ENCODE measurements around the gene BRF1.
"Not testable (repeated sequence)": the region's sequence is repeated elsewhere in the genome, so short reads cannot be mapped to it uniquely, and the experiment has no call there.

Gene BRF1, protein sequence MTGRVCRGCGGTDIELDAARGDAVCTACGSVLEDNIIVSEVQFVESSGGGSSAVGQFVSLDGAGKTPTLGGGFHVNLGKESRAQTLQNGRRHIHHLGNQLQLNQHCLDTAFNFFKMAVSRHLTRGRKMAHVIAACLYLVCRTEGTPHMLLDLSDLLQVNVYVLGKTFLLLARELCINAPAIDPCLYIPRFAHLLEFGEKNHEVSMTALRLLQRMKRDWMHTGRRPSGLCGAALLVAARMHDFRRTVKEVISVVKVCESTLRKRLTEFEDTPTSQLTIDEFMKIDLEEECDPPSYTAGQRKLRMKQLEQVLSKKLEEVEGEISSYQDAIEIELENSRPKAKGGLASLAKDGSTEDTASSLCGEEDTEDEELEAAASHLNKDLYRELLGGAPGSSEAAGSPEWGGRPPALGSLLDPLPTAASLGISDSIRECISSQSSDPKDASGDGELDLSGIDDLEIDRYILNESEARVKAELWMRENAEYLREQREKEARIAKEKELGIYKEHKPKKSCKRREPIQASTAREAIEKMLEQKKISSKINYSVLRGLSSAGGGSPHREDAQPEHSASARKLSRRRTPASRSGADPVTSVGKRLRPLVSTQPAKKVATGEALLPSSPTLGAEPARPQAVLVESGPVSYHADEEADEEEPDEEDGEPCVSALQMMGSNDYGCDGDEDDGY

DNA sequence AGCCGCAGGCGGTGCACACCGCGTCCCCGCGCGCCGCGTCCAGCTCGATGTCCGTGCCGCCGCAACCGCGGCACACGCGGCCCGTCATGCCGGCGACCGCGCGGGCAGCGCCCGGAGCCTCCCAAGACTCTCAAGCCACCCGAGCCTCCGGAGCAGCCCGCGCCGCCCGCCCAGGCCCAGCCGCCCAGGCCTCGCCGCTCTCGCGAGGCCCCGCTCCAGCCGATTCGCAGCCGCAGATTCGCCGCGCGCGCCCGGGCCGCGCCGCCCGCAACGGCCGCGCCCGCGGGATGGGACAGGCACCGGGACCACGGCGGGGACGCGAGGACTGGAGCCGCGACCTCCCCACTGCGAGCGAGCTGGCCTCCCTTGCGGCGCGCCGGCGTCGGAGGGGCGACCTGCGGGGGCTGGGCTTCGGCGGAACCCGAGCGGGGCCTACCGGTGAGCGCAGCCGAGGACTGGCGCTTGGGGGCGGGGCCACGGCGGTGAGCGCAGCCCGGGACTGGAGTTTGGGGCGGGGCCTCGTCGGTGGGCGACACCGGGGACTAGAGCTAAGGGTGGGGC, at the start of gene BRF1:
Gene BRF1, minus strand, starts transcription at position 460 of the 561 bp plus-strand sequence. Its CDS starts 372 bp downstream, at position 88.
- in situ Hi-C loops (cut with MboI; ENCODE audit: low sequenced_read_pairs) = no loop called here

DNA sequence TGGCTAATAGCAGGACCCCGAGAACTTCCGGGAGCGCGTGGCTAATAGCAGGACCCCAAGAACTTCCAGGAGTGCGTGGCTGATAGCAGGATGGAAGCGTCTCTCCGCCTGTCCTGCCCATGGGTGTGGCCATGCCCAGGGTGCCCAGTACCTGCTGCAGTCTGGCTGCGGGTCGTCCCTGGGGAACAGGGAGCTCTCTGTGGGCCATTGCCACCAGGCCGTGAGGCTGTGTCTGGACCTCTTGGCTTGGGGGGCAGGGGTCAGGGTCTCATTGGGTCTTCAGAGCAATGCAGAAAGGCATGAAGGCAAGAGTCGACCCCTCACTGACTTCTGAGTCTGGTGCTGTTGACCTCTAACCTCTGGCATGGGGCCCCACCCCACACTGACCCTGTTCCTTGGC, 49.2 kb upstream of the BRF1 start:
- in situ Hi-C loops (cut with MboI; ENCODE audit: low sequenced_read_pairs) = no loop called here

DNA sequence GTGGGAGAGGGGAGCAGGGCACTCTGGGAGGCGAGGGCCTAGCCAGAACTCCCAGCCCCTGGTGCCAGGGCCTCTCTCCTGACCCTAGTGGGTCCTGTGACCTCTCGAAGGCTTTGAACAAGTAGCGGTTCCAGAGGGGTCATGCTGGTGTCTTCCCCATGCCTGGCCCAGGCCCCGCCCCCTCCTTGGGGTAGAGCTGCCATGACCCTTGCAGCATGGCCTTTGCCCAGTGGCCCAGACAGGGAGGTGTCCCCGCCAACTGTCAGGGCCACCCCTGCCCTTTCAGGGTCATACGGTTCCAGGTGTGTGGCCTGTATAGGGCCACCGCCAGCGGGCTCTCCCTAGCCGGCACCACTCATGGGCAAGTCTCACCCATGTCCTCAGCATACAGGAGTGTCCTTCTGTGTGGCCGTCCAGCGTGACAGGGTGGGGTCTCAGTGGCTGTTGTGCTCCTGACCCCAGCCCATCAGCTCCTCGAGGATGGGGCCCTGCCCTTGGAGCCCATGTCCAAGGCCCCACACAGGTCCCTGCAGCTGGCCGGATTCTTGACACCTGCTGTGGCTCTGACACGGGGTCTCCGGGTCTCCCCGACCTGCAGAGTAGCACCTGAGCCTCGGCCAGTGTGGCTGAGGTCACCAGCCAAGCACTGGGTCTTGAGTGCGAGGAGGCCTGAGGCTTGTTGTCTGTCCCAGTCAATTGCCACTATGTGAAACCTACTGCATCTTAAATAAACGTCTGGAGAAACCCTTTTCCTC, 48.3 kb upstream of the BRF1 start:
- in situ Hi-C loops (cut with MboI; ENCODE audit: low sequenced_read_pairs) = no loop called here

DNA sequence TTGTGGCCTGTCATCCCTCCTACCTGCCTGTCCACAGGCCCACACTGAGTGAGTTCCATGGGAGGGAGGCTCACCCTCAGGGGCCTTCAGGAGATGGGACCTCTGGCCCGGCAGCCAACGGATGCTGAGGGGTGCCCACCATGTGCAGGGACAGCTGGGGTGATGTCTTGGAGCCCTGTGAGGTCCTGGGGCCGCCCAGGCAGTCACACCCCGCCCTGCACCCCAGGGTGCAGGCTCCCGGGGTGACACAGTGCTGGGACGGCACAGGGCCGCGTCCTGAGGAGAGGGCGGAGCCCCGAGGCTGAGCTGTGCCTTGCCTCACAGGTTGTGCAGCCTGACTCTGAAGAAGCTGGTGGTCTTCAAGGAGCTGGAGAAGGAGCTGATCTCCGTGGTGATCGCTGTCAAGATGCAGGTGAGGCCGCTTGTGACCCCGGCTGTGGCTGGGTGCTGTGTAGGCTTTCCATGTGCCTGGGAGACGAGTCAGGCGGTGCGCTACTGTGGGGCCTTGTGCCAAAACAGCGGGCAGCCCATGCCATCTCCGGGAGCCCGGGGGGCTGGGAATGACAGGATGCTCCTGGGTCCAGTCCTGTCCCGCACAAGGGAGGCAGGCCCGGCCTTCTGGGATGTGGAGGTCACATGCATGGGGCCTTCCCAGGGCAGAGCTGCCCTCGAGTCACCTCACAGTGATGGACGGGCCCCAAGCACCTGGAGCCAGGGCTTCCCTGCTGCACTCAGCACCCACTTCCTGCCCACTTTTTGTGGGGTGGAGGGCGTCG, 47.6 kb upstream of the BRF1 start:
- in situ Hi-C loops (cut with MboI; ENCODE audit: low sequenced_read_pairs) = no loop called here

DNA sequence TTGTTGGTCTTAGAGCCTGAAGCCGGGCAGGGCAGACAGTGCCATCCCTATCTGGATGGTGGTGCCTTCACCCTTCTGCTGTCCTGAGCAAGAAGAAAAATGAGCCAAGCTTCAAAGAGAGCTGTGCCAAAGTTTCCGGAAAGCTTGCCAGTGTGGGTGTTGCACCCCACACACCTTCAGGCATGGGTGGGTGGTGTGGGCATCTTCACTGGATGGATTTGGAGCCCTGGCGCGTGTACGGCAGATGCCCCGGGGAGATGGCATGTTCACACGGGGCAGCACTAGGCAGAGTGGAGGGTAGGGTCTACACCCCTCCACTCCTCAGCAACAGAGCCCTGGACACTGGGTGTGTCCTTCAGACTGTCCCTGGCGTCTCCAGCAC, 46.8 kb upstream of the BRF1 start:
- in situ Hi-C loops (cut with MboI; ENCODE audit: low sequenced_read_pairs) = no loop called here

DNA sequence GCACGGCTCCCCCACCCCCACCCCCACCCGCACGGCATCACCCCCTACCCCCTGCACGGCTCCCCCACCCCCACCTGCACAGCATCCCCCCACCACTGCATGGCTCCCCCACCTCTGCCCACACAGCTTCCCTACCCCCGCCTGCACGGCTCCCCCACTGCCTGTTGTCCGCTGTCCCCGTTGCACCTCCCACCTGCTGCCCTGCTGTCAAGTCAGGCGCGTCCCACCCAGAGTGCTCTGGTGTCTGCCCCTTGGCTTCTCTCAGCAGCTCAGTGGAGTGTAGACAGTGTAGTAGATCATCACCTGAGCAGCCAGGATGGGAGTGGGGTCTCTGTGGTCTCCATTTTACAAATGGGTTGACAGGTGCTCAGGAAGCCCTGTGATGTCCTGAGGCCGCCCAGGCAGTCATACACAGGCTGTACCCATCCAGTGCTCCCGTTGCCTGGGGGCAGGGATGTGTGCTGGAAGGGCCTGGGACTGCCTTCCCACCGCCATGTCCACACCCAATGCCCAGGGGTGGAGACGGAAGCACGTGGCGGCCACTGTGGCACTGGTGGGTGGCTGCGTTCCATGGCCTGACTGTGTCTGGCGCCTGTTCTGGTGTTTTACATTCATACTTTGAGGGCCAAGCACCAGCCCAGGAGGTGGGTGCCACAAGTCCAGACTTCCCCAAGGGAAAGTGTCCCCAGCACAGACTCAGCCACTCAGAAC, 46.2 kb upstream of the BRF1 start:
- in situ Hi-C loops (cut with MboI; ENCODE audit: low sequenced_read_pairs) = no loop called here

DNA sequence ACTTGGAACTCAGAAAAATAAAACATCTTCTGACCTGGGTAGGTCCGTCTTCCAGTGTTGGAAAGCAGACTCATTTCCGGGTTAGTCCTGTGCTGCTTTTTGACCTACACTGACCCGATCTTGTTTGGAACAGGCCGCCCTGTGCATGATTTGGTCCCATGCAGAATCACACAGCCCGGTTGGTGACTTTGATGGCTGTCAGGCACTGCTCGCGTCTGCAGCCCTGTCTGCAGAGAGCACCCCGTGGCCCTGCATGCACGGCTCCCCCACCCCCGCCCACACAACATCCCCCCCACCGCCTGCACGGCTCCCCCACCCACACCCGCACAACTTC, 45.4 kb upstream of the BRF1 start:
- in situ Hi-C loops (cut with MboI; ENCODE audit: low sequenced_read_pairs) = no loop called here

DNA sequence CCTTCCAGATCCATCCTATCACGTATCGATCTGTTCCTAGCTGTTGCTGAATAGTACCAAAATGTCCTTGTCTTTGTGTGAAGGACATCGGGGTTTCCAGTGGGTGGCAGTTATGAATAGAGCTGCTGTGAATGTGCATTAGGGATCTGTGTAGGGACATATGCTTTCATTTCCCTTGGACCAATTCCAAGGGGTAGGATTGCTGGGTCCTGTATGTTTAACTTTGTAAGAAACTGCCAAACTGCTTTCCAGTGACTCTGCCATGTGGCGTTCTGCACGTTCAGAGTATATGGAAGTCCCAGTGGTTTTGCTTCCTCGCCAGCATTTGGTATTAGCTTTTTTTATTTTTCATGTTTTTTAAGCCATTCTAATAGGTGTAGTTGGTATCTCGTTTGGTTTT, 42.4 kb upstream of the BRF1 start:
- in situ Hi-C loops (cut with MboI; ENCODE audit: low sequenced_read_pairs) = no loop called here

DNA sequence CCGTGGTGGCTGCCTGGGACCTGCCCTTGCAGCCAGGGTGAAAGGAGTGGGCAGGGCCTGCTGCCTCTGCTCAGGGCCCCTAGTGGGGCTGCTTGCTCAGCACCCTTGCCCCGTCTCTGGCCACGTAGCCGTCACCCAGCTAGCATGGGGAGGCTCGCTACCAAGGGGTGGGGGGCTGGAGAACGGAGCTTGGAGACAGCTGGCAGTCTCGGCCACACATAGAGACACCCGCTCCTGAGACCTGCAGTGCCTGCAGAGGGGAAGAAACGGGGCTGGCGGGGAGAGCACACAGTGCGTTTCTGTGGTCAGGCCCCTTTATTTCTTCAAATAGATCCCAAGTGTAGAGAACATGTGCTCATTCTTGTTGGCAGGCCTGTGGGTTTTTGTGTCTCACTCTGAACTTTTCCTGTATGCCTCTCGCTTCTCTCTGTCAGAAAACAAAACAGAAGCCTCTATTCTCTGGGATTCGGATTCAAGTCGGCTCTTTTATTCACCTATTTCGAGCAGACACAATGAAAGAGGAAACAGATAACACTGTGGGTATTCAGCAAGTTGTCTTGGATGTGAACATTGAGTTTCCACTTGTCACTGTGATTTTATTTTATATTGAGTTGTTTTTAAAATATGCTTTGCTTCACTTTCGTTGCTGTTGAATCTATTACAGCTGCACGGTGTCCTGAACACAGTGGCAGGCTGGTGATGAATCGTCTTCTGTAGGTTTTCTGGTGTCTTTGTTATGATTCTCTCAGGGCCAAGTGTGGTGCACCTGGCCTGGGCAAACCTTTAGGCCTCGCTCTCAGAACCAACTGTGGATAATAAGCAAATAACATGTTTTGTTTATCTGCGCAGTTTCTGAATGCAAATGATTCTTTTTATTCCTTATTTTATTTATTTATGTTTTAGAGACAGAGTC, 40.3 kb upstream of the BRF1 start:
- in situ Hi-C loops (cut with MboI; ENCODE audit: low sequenced_read_pairs) = no loop called here

DNA sequence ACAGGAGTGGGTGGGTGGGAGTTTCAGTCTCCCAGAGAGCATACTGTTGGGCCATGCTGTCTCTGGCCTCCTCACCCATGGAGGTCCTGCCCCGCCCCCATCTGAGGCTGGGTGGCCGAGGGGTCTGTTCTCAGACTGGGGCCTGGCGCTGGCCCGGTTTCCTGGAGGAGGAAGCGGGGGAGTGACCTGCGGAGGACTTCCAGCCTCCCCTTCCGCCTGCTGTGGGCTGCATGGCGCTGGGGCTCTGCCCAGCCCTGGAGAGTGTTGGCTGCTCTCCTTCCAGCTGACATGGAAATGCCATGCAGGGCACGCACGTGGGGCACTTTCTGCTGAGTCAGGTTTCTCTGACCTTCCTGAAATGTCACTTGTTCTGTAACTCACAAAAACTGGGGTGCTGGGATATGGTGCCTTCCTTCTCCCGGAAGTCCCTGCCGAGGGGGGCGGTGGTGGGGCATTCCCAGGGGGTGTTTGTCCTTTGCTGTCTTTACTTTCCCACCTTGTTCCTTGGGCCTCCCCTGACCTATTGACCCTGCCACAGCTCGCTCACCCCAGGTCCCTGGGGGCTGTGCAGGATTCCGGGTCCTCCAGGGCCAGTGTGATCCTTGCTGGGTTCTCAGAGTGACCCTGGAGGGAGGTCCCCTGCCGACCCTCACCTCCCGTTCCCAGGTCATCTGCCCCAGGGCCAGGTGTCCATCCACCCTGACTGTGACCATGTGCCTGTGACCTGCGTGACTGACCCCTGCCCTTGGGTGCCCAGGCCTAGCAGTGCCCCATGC, 37.4 kb upstream of the BRF1 start:
- in situ Hi-C loops (cut with MboI; ENCODE audit: low sequenced_read_pairs) = no loop called here

DNA sequence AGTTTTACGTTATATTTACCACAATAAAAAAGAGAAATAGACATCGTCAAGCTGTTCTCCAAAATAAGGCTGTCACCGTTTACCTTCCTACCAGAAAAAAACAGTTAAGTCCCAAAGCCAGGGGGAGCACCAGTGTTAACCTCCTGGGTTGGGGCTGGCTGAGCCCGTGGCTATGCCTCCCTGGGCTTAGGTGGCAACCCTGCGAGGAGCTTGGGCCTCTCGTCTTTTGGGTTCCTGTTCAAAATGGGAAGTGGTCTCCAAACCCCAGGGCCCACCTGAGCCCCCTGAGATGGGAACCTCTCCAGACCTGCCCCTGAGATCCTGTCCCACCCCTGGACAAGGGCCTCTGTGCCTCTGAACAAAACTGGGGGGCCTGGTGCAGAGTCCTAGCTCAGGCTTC, 36.6 kb upstream of the BRF1 start:
- in situ Hi-C loops (cut with MboI; ENCODE audit: low sequenced_read_pairs) = no loop called here

DNA sequence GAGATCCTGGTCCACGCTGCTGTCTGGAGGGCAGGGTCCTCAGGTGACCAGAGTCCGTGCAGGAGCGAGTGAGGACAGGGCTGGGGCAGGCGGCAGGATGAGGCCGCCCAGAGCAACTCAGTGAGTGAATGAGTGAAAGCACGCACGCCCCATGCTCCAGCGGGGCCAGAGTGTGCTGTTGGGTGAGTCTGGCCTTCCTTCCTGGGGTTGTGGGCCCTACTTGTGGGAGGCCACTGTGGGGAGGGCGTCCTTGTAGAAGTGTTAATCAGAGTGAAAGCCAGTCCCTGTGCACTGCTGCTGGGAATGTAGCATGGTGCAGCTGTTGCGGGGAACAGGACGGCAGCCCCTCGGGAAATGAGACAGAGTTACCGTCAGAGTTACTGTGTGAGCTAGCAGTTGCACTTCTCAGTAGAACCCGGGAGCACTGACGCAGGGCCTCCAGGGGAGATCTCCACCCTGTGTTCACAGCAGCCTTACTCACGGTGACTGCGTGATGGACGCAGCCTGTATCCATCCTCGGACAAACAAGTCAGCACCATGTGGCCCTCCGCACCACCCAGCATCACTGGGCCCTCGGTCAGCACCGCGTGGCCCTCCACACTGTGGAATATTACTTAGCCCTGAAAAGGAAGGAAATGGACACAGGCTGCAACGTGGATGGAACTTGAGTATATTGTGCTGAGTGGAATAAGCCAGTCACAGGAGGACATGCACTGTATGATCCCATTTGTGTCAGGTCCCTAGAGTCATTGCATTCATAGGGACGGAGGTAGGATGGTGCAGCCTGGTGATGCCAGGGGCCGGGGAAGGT, 35.9 kb upstream of the BRF1 start:
- in situ Hi-C loops (cut with MboI; ENCODE audit: low sequenced_read_pairs) = no loop called here

DNA sequence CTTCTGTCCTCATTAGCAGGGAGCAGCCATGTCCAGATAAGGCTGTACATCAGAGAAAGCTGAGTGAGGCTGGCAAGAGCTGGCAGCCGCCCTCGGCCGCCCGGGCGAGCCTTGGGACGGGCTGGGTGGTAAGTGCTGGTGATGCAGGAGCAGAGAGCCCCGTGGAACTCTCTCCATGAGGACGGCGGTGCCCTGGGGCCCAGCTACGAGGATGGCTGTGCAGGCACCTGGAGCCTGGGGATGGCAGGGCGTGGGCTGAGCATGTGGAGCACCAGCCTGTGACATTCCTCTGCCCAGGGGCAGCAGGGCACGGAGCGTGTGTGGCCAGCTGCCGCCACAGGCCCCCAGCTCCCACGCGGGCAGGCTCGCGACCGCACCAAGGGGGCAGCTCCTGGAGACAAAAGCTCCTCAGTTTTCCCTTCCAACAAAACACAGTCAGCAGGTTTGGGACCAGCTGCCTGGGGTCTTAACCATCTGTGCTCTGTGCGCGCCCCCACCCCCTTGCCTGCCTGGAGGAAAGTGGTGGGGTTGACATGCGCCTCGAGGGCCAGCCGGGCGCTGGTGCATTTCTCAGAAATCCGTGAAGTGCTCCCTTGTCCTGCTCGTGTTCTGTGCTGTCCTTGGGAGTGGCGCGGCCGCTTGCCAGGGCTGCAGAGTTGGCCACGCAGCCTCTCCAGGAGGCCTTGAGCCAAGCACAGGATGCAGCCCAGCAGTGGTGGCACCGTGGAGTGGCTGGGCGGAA, 35.1 kb upstream of the BRF1 start:
- in situ Hi-C loops (cut with MboI; ENCODE audit: low sequenced_read_pairs) = no loop called here

DNA sequence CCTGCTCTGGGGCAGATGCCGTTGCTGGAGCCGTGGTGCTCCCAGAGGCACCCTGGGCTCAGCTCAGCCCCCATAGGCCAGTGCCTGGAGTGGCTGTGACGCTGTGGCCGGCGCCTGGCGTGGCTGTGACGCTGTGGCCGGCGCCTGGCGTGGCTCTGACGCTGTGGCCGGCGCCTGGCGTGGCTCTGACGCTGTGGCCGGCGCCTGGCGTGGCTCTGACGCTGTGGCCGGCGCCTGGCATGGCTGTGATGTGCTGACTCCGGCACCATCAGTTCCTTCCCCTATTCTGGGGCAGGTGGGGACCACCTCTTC, 34.4 kb upstream of the BRF1 start:
- in situ Hi-C loops (cut with MboI; ENCODE audit: low sequenced_read_pairs) = not testable (repeated sequence)

DNA sequence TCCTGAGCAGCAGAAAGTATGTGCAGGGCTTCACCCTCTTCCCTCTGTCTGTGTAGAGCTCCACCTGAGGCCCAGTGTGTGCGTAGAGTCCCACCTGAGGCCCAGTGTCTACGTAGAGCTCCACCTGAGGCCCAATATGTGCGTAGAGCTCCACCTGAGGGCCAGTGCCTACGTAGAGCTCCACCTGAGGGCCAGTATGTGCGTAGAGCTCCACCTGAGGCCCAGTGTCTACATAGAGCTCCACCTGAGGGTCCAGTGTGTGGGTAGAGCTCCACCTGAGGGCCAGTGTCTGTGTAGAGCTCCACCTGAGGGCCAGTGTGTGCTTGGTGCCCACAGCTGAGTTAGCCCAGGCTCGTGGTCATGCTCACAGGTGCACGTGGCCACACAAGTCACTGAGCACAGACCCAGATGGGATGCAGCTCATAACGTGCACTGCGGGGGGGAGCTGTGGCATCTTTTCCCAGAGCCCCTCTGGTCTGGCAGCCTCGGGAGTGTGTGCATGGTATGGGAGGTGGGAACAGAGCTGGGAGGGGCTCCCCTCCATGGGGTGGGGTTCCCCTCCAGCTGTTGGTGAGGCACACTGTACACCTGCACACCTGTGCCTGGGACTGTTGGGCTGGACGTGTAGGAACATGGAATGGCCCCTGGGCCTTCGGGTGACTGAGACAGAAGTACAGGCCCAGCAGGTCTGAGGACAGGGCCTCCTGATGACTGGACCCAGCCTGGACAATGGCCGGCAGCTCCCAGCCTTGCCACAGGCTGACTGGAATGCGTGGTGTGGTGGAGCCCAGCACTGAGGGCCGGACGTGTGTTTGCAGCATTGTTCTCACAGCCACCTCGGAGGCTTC, 33.8 kb upstream of the BRF1 start:
- in situ Hi-C loops (cut with MboI; ENCODE audit: low sequenced_read_pairs) = no loop called here
